Esophagus squamous epithelium (tissue), 5 donors: Measurements from ENCODE around the gene CCDC92. TPM values are rescaled to one million over a fixed set of nuclear protein-coding genes. Genes with fewer than 3 reads are reported as not detected.
"Not testable (repeated sequence)": the region's sequence is repeated elsewhere in the genome, so short reads cannot be mapped to it uniquely, and the experiment has no call there.

Experiments
- DNase-seq: peaks from one replicate; lab custom pipeline; 2025; lab: John Stamatoyannopoulos, UW
- H3K27ac ChIP-seq, 4 donors: fragments of 200-600 bp; sonication (generic); one replicate each; pipeline ENCODE4 v1.5.1; 2016 to 2019; ENCODE audit warnings: mild to moderate bottlenecking in 1 of 4
- H3K27me3 ChIP-seq, 4 donors: fragments of 200-600 bp; sonication (generic); 1 replicate in 3 of 4; 2 replicates in 1 of 4; pipeline versions ENCODE4 v1.5.1 to v1.6.0; 2017 to 2021; ENCODE audit warnings: antibody characterized with exemption in 1 of 4
- H3K36me3 ChIP-seq, 3 donors: fragments of 200-600 bp; sonication (generic); one replicate each; pipeline ENCODE4 v1.5.1; 2016 to 2019
- H3K4me1 ChIP-seq, 3 donors: fragments of 200-600 bp; sonication (generic); one replicate each; pipeline ENCODE4 v1.5.1; 2017 to 2019
- H3K4me3 ChIP-seq, 4 donors: fragments of 200-600 bp; sonication (generic); 1 replicate in 3 of 4; 2 replicates in 1 of 4; pipeline ENCODE4 v1.5.1; 2016 to 2019; ENCODE audit warnings: mild to moderate bottlenecking in 2 of 4, moderate library complexity in 1 of 4
- H3K9me3 ChIP-seq, 3 donors: fragments of 200-600 bp; sonication (generic); one replicate each; pipeline ENCODE4 v1.5.1; 2016 to 2019
- POLR2A ChIP-seq, 4 donors: fragments of 450-650 bp; IDR thresholded peaks; one replicate each; pipeline ENCODE4 v1.6.1; 2017; ENCODE audit warnings: antibody characterized with exemption in 4 of 4, mild to moderate bottlenecking in 4 of 4, moderate library complexity in 3 of 4
- WGBS, 2 donors: methylation state at CpG; one replicate each; pipeline ENCODE4 v1.1.5; 2018; 5-methylcytosine and 5-hydroxymethylcytosine counted together
- intact Hi-C: fragments of 100-400 bp; cut with DNase I; formaldehyde crosslinking; loops from one replicate; pipeline ENCODE4 v1.15.0; 2022
- total RNA-seq, 4 donors: library from RNA; depleted of rRNA; stranded (reverse); fragments of >200 nt; gene quantifications; one replicate each; pipeline ENCODE4 v1.1.0, GENCODE V29; 2016
- TF ChIP-seq, protein P1 (sequence below), 6 experiments: fragments of 450-650 bp in 4 of 6; fragments of 200-600 bp in 2 of 6; sonication (generic) in 2 of 6; IDR thresholded peaks; one replicate each; pipeline ENCODE4 v1.5.1; 2016 to 2019; ENCODE audit warnings: antibody characterized with exemption in 6 of 6, mild to moderate bottlenecking in 4 of 6, moderate library complexity in 4 of 6
- donor health status: DM: yes; HTN: yes; CAD: no.

Gene CCDC92
- total RNA-seq, 4 donors from 2014 or later: 7.2 to 16.2 (median 11.4) TPM

DNA sequence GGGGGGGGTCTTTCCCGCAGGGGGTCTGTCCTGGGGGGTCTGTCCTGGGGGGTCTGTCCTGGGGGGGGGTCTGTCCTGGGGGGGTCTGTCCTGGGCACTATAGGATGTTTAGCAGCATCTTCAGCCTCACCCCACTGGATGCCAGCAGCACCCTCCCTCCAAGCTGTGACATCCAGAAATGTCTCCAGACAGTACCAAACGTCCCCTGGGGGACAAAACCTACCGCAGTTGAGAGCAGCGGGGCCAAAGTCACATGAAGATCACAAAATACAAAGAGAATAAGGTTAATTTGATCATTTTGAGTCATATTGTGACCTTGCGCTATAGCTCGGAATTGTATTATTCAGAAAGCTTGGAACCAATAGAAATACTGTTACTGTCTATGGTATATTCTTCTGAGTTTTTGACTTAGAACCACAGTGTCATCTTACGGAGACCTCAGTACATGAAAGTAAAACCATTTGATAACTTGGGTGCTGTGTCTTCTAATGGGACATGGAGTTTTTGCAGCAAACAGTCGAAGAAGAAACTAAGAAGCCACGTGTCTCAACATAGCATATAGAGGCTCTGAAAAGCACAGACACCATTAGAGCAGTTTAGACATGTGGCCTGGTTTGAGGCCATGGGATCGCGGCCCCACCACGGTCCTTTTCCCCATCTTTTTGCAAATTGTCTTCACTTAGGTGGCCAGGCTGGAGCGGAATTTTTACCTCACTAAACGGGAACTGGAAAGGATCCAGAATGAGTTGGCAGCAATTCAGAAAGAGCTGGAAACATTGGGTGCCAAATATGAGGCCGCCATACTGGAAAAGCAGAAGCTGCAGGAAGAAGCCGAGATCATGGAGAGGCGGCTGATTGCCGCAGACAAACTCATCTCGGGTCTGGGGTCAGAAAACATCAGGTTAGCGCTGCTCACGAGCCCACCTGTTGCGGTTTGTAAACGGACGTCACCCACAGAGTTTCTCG, 59.9 kb downstream of the CCDC92 start:
- peaks cover 0 to 1% (median 0%) of the 10 kb centered on the region in 3 donors for H3K4me1 ChIP-seq
- intact Hi-C loops: no loop called here
- DNase-seq: no peak
- H3K36me3 ChIP-seq: no peaks in the 10 kb centered on the region
- WGBS, 2 donors: 70 to 75% methylated on average over 21 to 24 of the region's 25 CpGs
- H3K4me3 ChIP-seq: no peak overlapping the region
- TF ChIP-seq POLR2A (IDR thresholded peaks at IDR 0.05): no peak
- TF ChIP-seq, protein P1, sequence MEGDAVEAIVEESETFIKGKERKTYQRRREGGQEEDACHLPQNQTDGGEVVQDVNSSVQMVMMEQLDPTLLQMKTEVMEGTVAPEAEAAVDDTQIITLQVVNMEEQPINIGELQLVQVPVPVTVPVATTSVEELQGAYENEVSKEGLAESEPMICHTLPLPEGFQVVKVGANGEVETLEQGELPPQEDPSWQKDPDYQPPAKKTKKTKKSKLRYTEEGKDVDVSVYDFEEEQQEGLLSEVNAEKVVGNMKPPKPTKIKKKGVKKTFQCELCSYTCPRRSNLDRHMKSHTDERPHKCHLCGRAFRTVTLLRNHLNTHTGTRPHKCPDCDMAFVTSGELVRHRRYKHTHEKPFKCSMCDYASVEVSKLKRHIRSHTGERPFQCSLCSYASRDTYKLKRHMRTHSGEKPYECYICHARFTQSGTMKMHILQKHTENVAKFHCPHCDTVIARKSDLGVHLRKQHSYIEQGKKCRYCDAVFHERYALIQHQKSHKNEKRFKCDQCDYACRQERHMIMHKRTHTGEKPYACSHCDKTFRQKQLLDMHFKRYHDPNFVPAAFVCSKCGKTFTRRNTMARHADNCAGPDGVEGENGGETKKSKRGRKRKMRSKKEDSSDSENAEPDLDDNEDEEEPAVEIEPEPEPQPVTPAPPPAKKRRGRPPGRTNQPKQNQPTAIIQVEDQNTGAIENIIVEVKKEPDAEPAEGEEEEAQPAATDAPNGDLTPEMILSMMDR (IDR thresholded peaks at IDR 0.05): no peak
- no peaks in the 10 kb centered on the region for H3K9me3 ChIP-seq
- H3K27me3 ChIP-seq: peaks cover 0 to 26% (median 0%) of the 10 kb centered on the region in 4 donors
- H3K27ac ChIP-seq: no peak overlapping the region

- H3K4me3 ChIP-seq, H3K36me3 ChIP-seq, intact Hi-C loops, DNase-seq, H3K27ac ChIP-seq, H3K4me1 ChIP-seq, H3K9me3 ChIP-seq: not testable (repeated sequence)
- WGBS, 2 donors: no CpG with 5 or more reads among the region's 9 CpGs
- peaks cover 0 to 19% (median 0%) of the 10 kb centered on the region in 4 donors for H3K27me3 ChIP-seq
These were observed 60.8 kb downstream of the CCDC92 start for GRCh38 chr12:123911672-123912409.

DNA sequence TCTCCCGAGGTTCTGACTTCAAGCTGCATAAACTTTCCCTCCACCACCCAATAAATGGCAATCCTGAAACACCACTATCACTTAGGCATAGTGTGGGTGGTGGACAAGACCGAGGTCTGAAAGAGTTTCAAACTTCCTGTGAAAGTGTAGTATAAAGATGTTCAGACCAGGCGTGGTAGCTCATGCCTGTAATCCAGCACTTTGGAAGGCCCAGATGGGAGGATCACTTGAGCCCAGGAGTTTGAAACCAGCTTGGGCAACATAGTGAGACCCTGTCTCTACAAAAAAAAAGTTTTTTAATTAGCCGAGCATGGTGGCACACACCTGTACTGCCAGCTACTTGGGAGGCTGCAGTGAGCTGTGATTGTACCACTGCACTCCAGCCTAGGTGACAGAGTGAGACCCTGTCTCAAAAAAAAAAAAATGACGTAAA, 61.9 kb downstream of the CCDC92 start:
- H3K4me1 ChIP-seq: peaks cover 0 to 6% (median 0%) of the 10 kb centered on the region in 3 donors
- H3K36me3 ChIP-seq: no peaks in the 10 kb centered on the region
- intact Hi-C loops: no loop called here
- no peak for TF ChIP-seq POLR2A (IDR thresholded peaks at IDR 0.05)
- TF ChIP-seq, protein P1 (IDR thresholded peaks at IDR 0.05): no peak
- H3K27me3 ChIP-seq: peaks cover 0 to 16% (median 0%) of the 10 kb centered on the region in 4 donors
- H3K4me3 ChIP-seq: no peak overlapping the region
- H3K27ac ChIP-seq: no peak overlapping the region
- 53% methylated on average over 5 of the region's 5 CpGs for WGBS, 2 donors
- DNase-seq: no peak
- no peaks in the 10 kb centered on the region for H3K9me3 ChIP-seq

DNA sequence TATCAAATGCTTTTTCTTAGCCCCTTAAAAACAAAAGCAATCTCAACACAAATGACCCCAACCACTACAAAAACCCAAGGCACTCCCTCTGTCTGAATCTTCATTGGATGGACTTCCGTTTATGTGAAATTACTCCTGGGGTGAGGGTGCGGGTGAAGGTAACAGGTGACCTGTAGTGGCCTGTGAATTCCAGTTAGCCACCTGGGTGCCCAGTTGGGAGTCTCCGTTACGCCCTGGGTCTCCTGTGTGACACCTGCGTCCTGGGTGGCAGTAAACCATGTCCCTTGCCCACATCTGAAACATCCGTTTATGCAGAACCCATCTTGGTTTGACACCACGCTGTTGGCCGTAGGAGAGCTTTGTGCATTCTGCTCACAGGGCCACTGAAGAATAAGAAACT, 62.6 kb downstream of the CCDC92 start:
- no peak overlapping the region for H3K27ac ChIP-seq
- intact Hi-C loops: no loop called here
- no peak for TF ChIP-seq POLR2A (IDR thresholded peaks at IDR 0.05)
- TF ChIP-seq, protein P1 (IDR thresholded peaks at IDR 0.05): no peak
- no peaks in the 10 kb centered on the region for H3K9me3 ChIP-seq
- peaks cover 0 to 6% (median 0%) of the 10 kb centered on the region in 3 donors for H3K4me1 ChIP-seq
- peaks cover 0 to 10% (median 0%) of the 10 kb centered on the region in 4 donors for H3K27me3 ChIP-seq
- DNase-seq: no peak
- no peaks in the 10 kb centered on the region for H3K36me3 ChIP-seq
- WGBS, 2 donors: 90 to 93% methylated on average over 3 to 8 of the region's 8 CpGs
- H3K4me3 ChIP-seq: no peak overlapping the region

DNA sequence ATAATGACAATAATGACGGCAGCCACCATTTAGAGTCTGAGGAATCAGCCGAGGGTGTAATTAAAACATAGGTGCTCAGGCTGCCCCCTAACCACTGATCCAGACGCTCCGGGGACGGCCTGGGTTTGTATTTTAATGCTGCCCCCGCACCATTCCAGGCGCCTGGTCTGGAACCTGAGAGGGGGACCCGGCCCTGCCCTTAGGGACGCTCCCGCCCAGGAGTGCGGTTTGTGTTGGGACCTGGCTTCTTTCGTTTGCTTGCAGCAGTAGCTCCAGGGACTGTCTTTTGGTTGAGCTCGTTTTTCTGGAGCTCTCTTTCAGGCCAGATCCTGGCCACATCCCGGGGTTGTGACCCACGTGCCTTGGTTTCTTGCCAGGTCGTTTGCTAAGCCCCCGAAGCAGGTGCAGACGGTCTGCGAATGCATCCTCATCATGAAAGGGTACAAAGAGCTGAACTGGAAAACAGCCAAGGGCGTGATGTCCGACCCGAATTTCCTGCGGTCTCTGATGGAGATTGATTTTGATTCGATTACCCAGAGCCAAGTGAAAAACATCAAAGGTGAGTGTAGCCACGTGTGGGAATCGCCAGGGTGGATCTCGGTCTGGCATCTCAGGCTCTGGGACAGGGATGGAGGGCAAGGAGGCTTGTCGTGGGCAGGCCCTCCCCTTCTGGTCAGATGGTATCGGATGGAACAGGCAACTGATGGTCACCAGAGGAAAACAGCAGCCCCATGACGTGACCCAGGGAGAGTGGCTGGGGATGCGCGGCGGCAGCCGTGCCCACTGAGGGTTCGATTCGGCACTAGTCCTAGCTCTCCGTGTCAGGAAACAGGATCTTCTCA, 63.5 kb downstream of the CCDC92 start:
- intact Hi-C loops: no loop called here

More for the DNA sequence above, 63.5 kb downstream of the CCDC92 start:
- 52 to 62% methylated on average over 25 to 32 of the region's 37 CpGs for WGBS, 2 donors
- Histone ChIP-seq H3K27ac (no peak overlapping the region), H3K4me1 (peaks cover 0 to 6% (median 0%) of the 10 kb centered on the region in 3 donors), H3K9me3 (no peaks in the 10 kb centered on the region), H3K4me3 (no peak overlapping the region), H3K27me3 (peaks cover 0 to 5% (median 0%) of the 10 kb centered on the region in 4 donors), H3K36me3 (no peaks in the 10 kb centered on the region)
- DNase-seq: no peak
- TF ChIP-seq, protein P1 (IDR thresholded peaks at IDR 0.05): no peak
- TF ChIP-seq POLR2A (IDR thresholded peaks at IDR 0.05): no peak
